Spleen (tissue), 7 donors: ENCODE data around the gene TGM3.

Experiments
- POLR2A ChIP-seq, 3 donors: fragments of 450-650 bp; IDR thresholded peaks; one replicate each; pipeline ENCODE4 v1.5.1; 2017; ENCODE audit warnings: antibody characterized with exemption in 3 of 3, mild to moderate bottlenecking in 1 of 3
- POLR2AphosphoS5 ChIP-seq, 3 donors: sonication (generic); formaldehyde crosslinking; IDR thresholded peaks; one replicate each; pipeline ENCODE4 v1.5.1; 2017; ENCODE audit warnings: antibody characterized with exemption in 3 of 3
- TF ChIP-seq, protein P1 (sequence below), 11 experiments: fragments of 200-600 bp in 7 of 11; fragments of 450-650 bp in 4 of 11; sonication (generic) in 4 of 11; IDR thresholded peaks in 8 of 11; conservative IDR thresholded peaks in 3 of 11; 1 replicate in 7 of 11; 2 replicates in 4 of 11; pipeline versions ENCODE4 v1.4.0 to v1.8.0; 2016 to 2021; ENCODE audit warnings: antibody characterized with exemption in 11 of 11, inconsistent platforms in 4 of 11, mild to moderate bottlenecking in 1 of 11
- donor health status: DM: no; HTN: no; CAD: no; lungs with moderate emphysema.
- donor health status: DM: no; HTN: no; CAD: no.
- donor health status: DM: no; HTN: no; CAD: no.

DNA sequence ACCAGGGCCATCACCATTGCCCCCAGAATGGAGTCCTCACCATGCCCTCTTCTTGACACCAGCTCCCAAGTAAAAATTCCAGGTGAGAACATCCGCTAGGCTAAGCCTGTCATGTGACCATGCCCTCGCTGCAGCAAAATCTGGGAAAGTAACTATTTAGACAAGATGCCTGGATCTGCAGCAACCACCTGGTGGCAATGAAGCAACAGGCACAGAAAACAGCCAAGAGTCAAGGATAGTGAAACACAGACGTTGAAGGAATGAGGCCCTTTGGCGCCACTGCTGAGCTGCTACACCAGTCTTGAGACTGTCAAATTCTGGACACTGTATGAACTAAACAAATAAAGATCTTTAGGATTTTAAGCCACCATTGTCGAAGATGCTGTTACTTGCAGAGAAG lies 54.8 kb downstream of the TGM3 start:
- TF ChIP-seq POLR2AphosphoS5 (IDR thresholded peaks at IDR 0.05) (no peak), POLR2A (IDR thresholded peaks at IDR 0.05) (no peak)
- TF ChIP-seq, protein P1, sequence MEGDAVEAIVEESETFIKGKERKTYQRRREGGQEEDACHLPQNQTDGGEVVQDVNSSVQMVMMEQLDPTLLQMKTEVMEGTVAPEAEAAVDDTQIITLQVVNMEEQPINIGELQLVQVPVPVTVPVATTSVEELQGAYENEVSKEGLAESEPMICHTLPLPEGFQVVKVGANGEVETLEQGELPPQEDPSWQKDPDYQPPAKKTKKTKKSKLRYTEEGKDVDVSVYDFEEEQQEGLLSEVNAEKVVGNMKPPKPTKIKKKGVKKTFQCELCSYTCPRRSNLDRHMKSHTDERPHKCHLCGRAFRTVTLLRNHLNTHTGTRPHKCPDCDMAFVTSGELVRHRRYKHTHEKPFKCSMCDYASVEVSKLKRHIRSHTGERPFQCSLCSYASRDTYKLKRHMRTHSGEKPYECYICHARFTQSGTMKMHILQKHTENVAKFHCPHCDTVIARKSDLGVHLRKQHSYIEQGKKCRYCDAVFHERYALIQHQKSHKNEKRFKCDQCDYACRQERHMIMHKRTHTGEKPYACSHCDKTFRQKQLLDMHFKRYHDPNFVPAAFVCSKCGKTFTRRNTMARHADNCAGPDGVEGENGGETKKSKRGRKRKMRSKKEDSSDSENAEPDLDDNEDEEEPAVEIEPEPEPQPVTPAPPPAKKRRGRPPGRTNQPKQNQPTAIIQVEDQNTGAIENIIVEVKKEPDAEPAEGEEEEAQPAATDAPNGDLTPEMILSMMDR (IDR thresholded peaks at IDR 0.05 in 8 of 11, conservative IDR thresholded peaks at IDR 0.05 in 3 of 11): no peak
